Hypothalamus (tissue), 51 donors: Measurements from ENCODE around the gene MOB3C.

Experiments used
- DNase-seq, 51 donors: peaks; one replicate each; lab custom pipeline; 2025; lab: John Stamatoyannopoulos, UW

Gene MOB3C

GRCh38 chr1:46639547-46639946 is 22.9 kb upstream of the MOB3C start:
- DNase-seq: no peak

- DNase-seq: no peak
Observed at GRCh38 chr1:46638921-46639320, 22.3 kb upstream of the MOB3C start.

- DNase-seq: no peak
Observed at GRCh38 chr1:46637444-46638083, 21.0 kb upstream of the MOB3C start.

- no peak for DNase-seq
Observed at GRCh38 chr1:46635205-46635604, 18.6 kb upstream of the MOB3C start.

- DNase-seq: no peak
Observed at GRCh38 chr1:46630719-46631118, 14.1 kb upstream of the MOB3C start.

GRCh38 chr1:46623743-46624644 is 7.4 kb upstream of the MOB3C start:
- no peak for DNase-seq

GRCh38 chr1:46622344-46622743 is 5.7 kb upstream of the MOB3C start:
- DNase-seq: peak in 1 of 51 donors; percentile 11

- no peak for DNase-seq
Observed at GRCh38 chr1:46621930-46622329, 5.3 kb upstream of the MOB3C start.

- DNase-seq: no peak
Observed at GRCh38 chr1:46619656-46620258, 3.1 kb upstream of the MOB3C start.

- no peak for DNase-seq
Observed at GRCh38 chr1:46618754-46619415, 2.3 kb upstream of the MOB3C start.

GRCh38 chr1:46617833-46618232 is 1.2 kb upstream of the MOB3C start:
- no peak for DNase-seq

GRCh38 chr1:46617108-46617800 is 643 bp upstream of the MOB3C start:
- DNase-seq: no peak

GRCh38 chr1:46615735-46616134 is 876 bp downstream of the MOB3C start:
- no peak for DNase-seq

GRCh38 chr1:46615088-46615487 is 1.5 kb downstream of the MOB3C start:
- no peak for DNase-seq

GRCh38 chr1:46614604-46614984 is 2.0 kb downstream of the MOB3C start:
- no peak for DNase-seq

- DNase-seq: peak in 47 of 51 donors; percentile 14 to 79 (median 51)
Observed at GRCh38 chr1:46613661-46614603, 2.7 kb downstream of the MOB3C start.

GRCh38 chr1:46612937-46613660 is 3.5 kb downstream of the MOB3C start:
- DNase-seq: peak in 3 of 51 donors; percentile 7 to 19 (median 13)

GRCh38 chr1:46611691-46612221 is 4.9 kb downstream of the MOB3C start:
- no peak for DNase-seq
